OCI-M2 (cell line): ENCODE data around the gene SLC7A6.

Experiments
- DNase-seq: peaks from one replicate; lab custom pipeline; 2025; ENCODE audit not compliant: unreplicated experiment; lab: John Stamatoyannopoulos, UW

Gene SLC7A6

GRCh38 chr16:68234188-68235107 is 29.9 kb upstream of the SLC7A6 start:
- no peak for DNase-seq

- no peak for DNase-seq
These were observed 29.0 kb upstream of the SLC7A6 start for GRCh38 chr16:68235108-68235886.

- no peak for DNase-seq
These were observed 28.5 kb upstream of the SLC7A6 start, which contains the start of gene ESRP2 for GRCh38 chr16:68235887-68236136. TSS of gene ESRP2 (minus strand) at chr16:68236127. CDS start at chr16:68236045, 82 bp downstream.

GRCh38 chr16:68236137-68236825 is 28.0 kb upstream of the SLC7A6 start:
- no peak for DNase-seq

GRCh38 chr16:68236826-68237242 is 27.5 kb upstream of the SLC7A6 start:
- no peak for DNase-seq

- peak; percentile 84 for DNase-seq
These were observed 26.9 kb upstream of the SLC7A6 start for GRCh38 chr16:68237243-68238028.

GRCh38 chr16:68238029-68238345 is 26.3 kb upstream of the SLC7A6 start:
- DNase-seq, result no peak

- DNase-seq, result no peak
These were observed 22.2 kb upstream of the SLC7A6 start for GRCh38 chr16:68242085-68242484.

GRCh38 chr16:68242926-68243858 is 21.1 kb upstream of the SLC7A6 start:
- DNase-seq, result no peak

- DNase-seq, result no peak
These were observed 19.8 kb upstream of the SLC7A6 start for GRCh38 chr16:68244481-68244902.

GRCh38 chr16:68244903-68245853 is 19.1 kb upstream of the SLC7A6 start, which contains the start of gene PLA2G15:
TSS of gene PLA2G15 (plus strand) at chr16:68245373. CDS start at chr16:68245427, 54 bp downstream.
- no peak for DNase-seq

GRCh38 chr16:68246121-68246520 is 18.2 kb upstream of the SLC7A6 start:
- DNase-seq, result no peak

GRCh38 chr16:68246666-68247065 is 17.7 kb upstream of the SLC7A6 start:
- DNase-seq, result no peak

- DNase-seq, result no peak
These were observed 16.9 kb upstream of the SLC7A6 start for GRCh38 chr16:68247400-68247799.

- DNase-seq, result no peak
These were observed 16.4 kb upstream of the SLC7A6 start for GRCh38 chr16:68247932-68248331.

- DNase-seq, result no peak
These were observed 15.0 kb upstream of the SLC7A6 start for GRCh38 chr16:68249371-68249770.

GRCh38 chr16:68250951-68251350 is 13.4 kb upstream of the SLC7A6 start:
- no peak for DNase-seq

- no peak for DNase-seq
These were observed 12.5 kb upstream of the SLC7A6 start for GRCh38 chr16:68251832-68252231.

- no peak for DNase-seq
These were observed 11.9 kb upstream of the SLC7A6 start for GRCh38 chr16:68252383-68252782.
